SU-DHL-6 (cell line): ENCODE measurements around the gene NPHP4.

ENCODE experiments used
- EZH2phosphoT487 ChIP-seq: fragments of 200-600 bp; sonication (generic), shearing (Covaris generic); conservative IDR thresholded peaks from 2 replicates; pipeline ENCODE4 v1.6.1; 2018; ENCODE audit warnings: mild to moderate bottlenecking, antibody characterized with exemption, low read length, moderate library complexity, mixed read lengths
- TF ChIP-seq, protein P1 (sequence below): fragments of 200-600 bp; sonication (generic); IDR thresholded peaks from one replicate; pipeline ENCODE4 v1.5.1; 2017; ENCODE audit warnings: antibody characterized with exemption, mild to moderate bottlenecking, low read length, moderate library complexity; ENCODE audit not compliant: insufficient read depth, poor library complexity, severe bottlenecking

- TF ChIP-seq EZH2phosphoT487 = no peak
- TF ChIP-seq, protein P1, sequence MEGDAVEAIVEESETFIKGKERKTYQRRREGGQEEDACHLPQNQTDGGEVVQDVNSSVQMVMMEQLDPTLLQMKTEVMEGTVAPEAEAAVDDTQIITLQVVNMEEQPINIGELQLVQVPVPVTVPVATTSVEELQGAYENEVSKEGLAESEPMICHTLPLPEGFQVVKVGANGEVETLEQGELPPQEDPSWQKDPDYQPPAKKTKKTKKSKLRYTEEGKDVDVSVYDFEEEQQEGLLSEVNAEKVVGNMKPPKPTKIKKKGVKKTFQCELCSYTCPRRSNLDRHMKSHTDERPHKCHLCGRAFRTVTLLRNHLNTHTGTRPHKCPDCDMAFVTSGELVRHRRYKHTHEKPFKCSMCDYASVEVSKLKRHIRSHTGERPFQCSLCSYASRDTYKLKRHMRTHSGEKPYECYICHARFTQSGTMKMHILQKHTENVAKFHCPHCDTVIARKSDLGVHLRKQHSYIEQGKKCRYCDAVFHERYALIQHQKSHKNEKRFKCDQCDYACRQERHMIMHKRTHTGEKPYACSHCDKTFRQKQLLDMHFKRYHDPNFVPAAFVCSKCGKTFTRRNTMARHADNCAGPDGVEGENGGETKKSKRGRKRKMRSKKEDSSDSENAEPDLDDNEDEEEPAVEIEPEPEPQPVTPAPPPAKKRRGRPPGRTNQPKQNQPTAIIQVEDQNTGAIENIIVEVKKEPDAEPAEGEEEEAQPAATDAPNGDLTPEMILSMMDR = no peak
Observed at GRCh38 chr1:5879421-5879820, 112.8 kb downstream of the NPHP4 start.
